ENCODE measurements around the gene ANKRD10. TPM values are rescaled to one million over a fixed set of nuclear protein-coding genes. Genes with fewer than 3 reads are reported as not detected.

ANKRD10 gene
- total RNA-seq, 1 experiment from 2014 or later, result 132 TPM

DNA sequence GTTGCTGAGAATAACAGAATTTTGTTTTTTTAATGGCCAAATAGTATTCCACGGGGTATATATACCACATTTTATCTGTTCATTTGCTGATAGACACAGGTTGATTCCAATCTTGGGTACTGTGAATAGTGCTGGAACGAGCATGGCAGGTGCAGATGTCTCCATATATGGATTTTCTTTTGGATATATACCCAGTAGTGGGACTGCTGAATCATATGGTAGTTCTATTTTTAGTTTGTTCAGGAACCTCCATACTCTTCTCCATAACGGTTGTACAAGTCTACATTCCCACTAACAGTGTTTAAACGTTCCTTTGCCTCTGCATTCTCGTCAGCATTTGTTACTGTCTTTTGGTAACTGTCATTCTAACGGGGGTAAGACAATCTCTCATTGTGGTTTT lies 17.3 kb downstream of the ANKRD10 start:
- Histone ChIP-seq H3K9me3 (no peaks in the 10 kb centered on the region), H3K36me3 (ENCODE audit: control insufficient read depth, insufficient read depth, low read length) (0 out of 2 replicates have a peak, but pooled peaks cover 2% of the 10 kb centered on the region), H3K4me3 (ENCODE audit: low read depth, low read length) (no peak overlapping the region), H3K27me3 (replicated peaks; ENCODE audit: control insufficient read depth, insufficient read depth, low read length) (no peaks in the 10 kb centered on the region), H3K4me1 (no peaks in the 10 kb centered on the region)
- H3K9me3 Mint-ChIP-seq (ENCODE audit: unreplicated experiment), result no peaks in the 10 kb centered on the region
- no peaks in the 10 kb centered on the region for H3K4me1 Mint-ChIP-seq (ENCODE audit: low read depth, unreplicated experiment)
- no TSS peak for BruUV-seq (replicated peaks)
- no peak overlapping the region for H3K4me3 Mint-ChIP-seq (ENCODE audit: unreplicated experiment)
- DNase-seq, result no peak
- H3K36me3 Mint-ChIP-seq (ENCODE audit: insufficient read depth, unreplicated experiment), result peaks cover 71% of the 10 kb centered on the region
- CTCF ChIA-PET, result no interaction called here
- intact Hi-C loops (cut with micrococcal nuclease; ENCODE audit: unreplicated experiment), result no loop called here
- no peaks in the 10 kb centered on the region for H3K27me3 Mint-ChIP-seq (ENCODE audit: insufficient read depth, unreplicated experiment)
- POLR2A ChIA-PET, result no interaction called here
- TF ChIP-seq, protein P1, sequence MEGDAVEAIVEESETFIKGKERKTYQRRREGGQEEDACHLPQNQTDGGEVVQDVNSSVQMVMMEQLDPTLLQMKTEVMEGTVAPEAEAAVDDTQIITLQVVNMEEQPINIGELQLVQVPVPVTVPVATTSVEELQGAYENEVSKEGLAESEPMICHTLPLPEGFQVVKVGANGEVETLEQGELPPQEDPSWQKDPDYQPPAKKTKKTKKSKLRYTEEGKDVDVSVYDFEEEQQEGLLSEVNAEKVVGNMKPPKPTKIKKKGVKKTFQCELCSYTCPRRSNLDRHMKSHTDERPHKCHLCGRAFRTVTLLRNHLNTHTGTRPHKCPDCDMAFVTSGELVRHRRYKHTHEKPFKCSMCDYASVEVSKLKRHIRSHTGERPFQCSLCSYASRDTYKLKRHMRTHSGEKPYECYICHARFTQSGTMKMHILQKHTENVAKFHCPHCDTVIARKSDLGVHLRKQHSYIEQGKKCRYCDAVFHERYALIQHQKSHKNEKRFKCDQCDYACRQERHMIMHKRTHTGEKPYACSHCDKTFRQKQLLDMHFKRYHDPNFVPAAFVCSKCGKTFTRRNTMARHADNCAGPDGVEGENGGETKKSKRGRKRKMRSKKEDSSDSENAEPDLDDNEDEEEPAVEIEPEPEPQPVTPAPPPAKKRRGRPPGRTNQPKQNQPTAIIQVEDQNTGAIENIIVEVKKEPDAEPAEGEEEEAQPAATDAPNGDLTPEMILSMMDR (IDR thresholded peaks at IDR 0.05; ENCODE audit: insufficient read depth in 1 of 2, low read depth in 1 of 2, low read length in 1 of 2, severe bottlenecking in 1 of 2, unreplicated experiment in 1 of 2), result no peak
- no peak overlapping the region for H3K27ac Mint-ChIP-seq (ENCODE audit: unreplicated experiment)

DNA sequence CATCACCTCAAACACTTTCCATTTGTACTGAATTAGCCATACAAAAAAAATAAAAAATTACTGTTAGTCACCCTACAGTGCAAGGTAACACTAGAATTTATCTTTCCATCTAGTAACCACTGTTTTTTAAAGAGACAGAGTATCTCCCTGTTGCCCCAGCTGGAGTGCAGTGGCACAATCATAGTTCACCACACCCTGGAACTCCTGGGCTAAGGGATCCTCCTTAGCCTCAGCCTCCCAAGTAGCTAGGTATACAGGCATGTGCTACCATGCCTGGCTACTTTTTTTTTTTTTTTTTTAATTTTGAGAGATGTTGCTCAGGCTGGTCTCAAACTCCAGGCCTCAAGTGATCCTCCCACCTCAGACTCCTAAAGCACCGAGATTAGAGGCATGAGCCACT lies 17.9 kb downstream of the ANKRD10 start:
- Mint-ChIP-seq H3K4me1 (ENCODE audit: low read depth, unreplicated experiment) (no peaks in the 10 kb centered on the region), H3K36me3 (ENCODE audit: insufficient read depth, unreplicated experiment) (peaks cover 76% of the 10 kb centered on the region), H3K9me3 (ENCODE audit: unreplicated experiment) (no peaks in the 10 kb centered on the region), H3K4me3 (ENCODE audit: unreplicated experiment) (no peak overlapping the region), H3K27ac (ENCODE audit: unreplicated experiment) (no peak overlapping the region), H3K27me3 (ENCODE audit: insufficient read depth, unreplicated experiment) (no peaks in the 10 kb centered on the region)
- Histone ChIP-seq H3K36me3 (ENCODE audit: control insufficient read depth, insufficient read depth, low read length) (0 out of 2 replicates have a peak, but pooled peaks cover 2% of the 10 kb centered on the region), H3K27me3 (replicated peaks; ENCODE audit: control insufficient read depth, insufficient read depth, low read length) (no peaks in the 10 kb centered on the region), H3K9me3 (no peaks in the 10 kb centered on the region), H3K4me3 (ENCODE audit: low read depth, low read length) (no peak overlapping the region), H3K4me1 (no peaks in the 10 kb centered on the region)
- intact Hi-C loops (cut with micrococcal nuclease; ENCODE audit: unreplicated experiment), result no loop called here
- CTCF ChIA-PET, result no interaction called here
- TF ChIP-seq, protein P1 (IDR thresholded peaks at IDR 0.05; ENCODE audit: insufficient read depth in 1 of 2, low read depth in 1 of 2, low read length in 1 of 2, severe bottlenecking in 1 of 2, unreplicated experiment in 1 of 2), result no peak
- DNase-seq, result no peak
- BruUV-seq (replicated peaks), result no TSS peak
- POLR2A ChIA-PET, result no interaction called here

DNA sequence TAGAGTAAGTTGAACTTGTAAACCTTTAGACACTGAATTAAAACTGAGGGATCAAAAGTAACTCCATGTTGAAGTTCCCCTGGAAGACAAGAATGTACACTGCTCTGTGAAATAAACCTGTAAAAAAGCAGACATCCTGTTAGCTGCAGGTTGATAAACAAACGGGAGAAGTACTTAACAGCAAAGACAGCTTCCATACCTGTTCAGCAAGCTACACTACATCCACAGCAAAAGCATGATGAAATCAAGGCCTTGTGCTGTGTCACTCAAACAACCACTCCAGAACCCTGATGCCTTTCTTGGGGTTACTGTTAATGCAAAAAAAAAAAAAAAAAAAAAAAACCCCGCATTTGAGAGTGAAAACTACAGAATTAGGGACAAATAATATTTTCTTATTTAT lies 20.8 kb downstream of the ANKRD10 start:
- POLR2A ChIA-PET, result no interaction called here
- intact Hi-C loops (cut with micrococcal nuclease; ENCODE audit: unreplicated experiment), result loop anchor here (2.0 kb wide), 1 partner anchor 19 kb away; no protein-coding TSS in a partner anchor
- BruUV-seq (replicated peaks), result no TSS peak

More for the DNA sequence above, 20.8 kb downstream of the ANKRD10 start:
- H3K27ac Mint-ChIP-seq (ENCODE audit: unreplicated experiment), result no peak overlapping the region
- Histone ChIP-seq H3K4me1 (no peaks in the 10 kb centered on the region), H3K36me3 (ENCODE audit: control insufficient read depth, insufficient read depth, low read length) (0 out of 2 replicates have a peak, but pooled peaks cover 2% of the 10 kb centered on the region), H3K9me3 (no peaks in the 10 kb centered on the region), H3K27me3 (replicated peaks; ENCODE audit: control insufficient read depth, insufficient read depth, low read length) (no peaks in the 10 kb centered on the region), H3K4me3 (ENCODE audit: low read depth, low read length) (no peak overlapping the region)
- no peak overlapping the region for H3K4me3 Mint-ChIP-seq (ENCODE audit: unreplicated experiment)
- TF ChIP-seq, protein P1 (IDR thresholded peaks at IDR 0.05; ENCODE audit: insufficient read depth in 1 of 2, low read depth in 1 of 2, low read length in 1 of 2, severe bottlenecking in 1 of 2, unreplicated experiment in 1 of 2), result no peak
- CTCF ChIA-PET, result no interaction called here
- H3K4me1 Mint-ChIP-seq (ENCODE audit: low read depth, unreplicated experiment), result no peaks in the 10 kb centered on the region
- H3K9me3 Mint-ChIP-seq (ENCODE audit: unreplicated experiment), result no peaks in the 10 kb centered on the region
- no peak for DNase-seq
- no peaks in the 10 kb centered on the region for H3K27me3 Mint-ChIP-seq (ENCODE audit: insufficient read depth, unreplicated experiment)
- peaks cover 82% of the 10 kb centered on the region for H3K36me3 Mint-ChIP-seq (ENCODE audit: insufficient read depth, unreplicated experiment)
